ENCODE results near the gene PTPN11.

GRCh38 chr12:112409064-112409905, 9.5 kb upstream of the PTPN11 start, which contains the start of gene RPL6:
- TF ChIP-seq CTCF (IDR thresholded peaks at IDR 0.05) (no peak), POLR2A (IDR thresholded peaks at IDR 0.05) (peak in 3 of 4 donors; percentile 23 to 76 (median 72))

Measured in esophagus squamous epithelium (tissue), 4 donors.